ENCODE results near the gene TSHZ1.

- no peak for TF ChIP-seq EP300 (IDR thresholded peaks at IDR 0.05; ENCODE audit: borderline replicate concordance in 1 of 2, low read depth in 1 of 2, low read length in 1 of 2)
- no peak for TF ChIP-seq CTCF (IDR thresholded peaks at IDR 0.05)
- TF ChIP-seq JUND (IDR thresholded peaks at IDR 0.05), result no peak
- TF ChIP-seq POLR2AphosphoS5 (IDR thresholded peaks at IDR 0.05; ENCODE audit: low read depth, low read length), result no peak
Measured at GRCh38 chr18:75214332-75214690, 3.7 kb downstream of the TSHZ1 start.

Measured in SK-N-SH (cell line).